ENCODE results near the gene HNRNPA1L2. TPM values are rescaled to one million over a fixed set of nuclear protein-coding genes. Genes with fewer than 3 reads are reported as not detected.
"Not testable (repeated sequence)": the region's sequence is repeated elsewhere in the genome, so short reads cannot be mapped to it uniquely, and the experiment has no call there.

The HNRNPA1L2 gene
- 1 to 10 TPM; 7.8 to 9.2 TPM for total RNA-seq

DNA sequence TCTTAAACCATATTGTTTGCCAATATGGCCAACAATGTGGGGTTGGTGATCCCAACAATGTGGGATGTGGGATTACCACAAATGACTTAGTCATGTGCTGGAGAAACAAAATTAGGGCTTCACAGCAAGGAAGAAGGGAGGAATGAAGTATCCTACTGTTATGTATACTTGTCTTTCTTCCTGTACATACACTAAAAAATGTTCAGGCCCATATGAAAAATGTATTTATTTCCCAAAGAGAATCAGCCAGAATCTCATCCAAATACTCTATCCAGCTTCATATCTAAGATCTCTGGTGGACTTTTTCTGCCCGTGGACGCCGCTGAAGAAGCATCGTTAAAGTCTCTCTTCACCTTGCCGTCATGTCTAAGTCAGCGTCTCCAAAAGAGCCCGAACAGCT is at the start of gene HNRNPA1L2:
Gene HNRNPA1L2, plus strand, starts transcription at position 301 of the 400 bp plus-strand sequence. Its CDS starts 62 bp downstream, at position 363.
- DNase-seq (no peak), ATAC-seq (no peak)
- no peaks in the 10 kb centered on the region for H3K9me3 Mint-ChIP-seq
- H3K4me3 Mint-ChIP-seq, result no peak within 1 kb of the TSS
- ChIA-PET POLR2A (no interaction called here), CTCF (interaction anchor here (0.6 kb wide), 1 partner anchor 11 kb away, joined by 3 read pairs; the partner anchor contains the start of gene SUGT1)
- TF ChIP-seq, protein P1, sequence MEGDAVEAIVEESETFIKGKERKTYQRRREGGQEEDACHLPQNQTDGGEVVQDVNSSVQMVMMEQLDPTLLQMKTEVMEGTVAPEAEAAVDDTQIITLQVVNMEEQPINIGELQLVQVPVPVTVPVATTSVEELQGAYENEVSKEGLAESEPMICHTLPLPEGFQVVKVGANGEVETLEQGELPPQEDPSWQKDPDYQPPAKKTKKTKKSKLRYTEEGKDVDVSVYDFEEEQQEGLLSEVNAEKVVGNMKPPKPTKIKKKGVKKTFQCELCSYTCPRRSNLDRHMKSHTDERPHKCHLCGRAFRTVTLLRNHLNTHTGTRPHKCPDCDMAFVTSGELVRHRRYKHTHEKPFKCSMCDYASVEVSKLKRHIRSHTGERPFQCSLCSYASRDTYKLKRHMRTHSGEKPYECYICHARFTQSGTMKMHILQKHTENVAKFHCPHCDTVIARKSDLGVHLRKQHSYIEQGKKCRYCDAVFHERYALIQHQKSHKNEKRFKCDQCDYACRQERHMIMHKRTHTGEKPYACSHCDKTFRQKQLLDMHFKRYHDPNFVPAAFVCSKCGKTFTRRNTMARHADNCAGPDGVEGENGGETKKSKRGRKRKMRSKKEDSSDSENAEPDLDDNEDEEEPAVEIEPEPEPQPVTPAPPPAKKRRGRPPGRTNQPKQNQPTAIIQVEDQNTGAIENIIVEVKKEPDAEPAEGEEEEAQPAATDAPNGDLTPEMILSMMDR (IDR thresholded peaks at IDR 0.05), result no peak
- no peak within 1 kb of the TSS for H3K27ac Mint-ChIP-seq
- intact Hi-C loops (cut with micrococcal nuclease), result no loop called here
- peaks cover 30% of the 10 kb centered on the region for H3K36me3 Mint-ChIP-seq (ENCODE audit: low read depth)
- H3K27me3 Mint-ChIP-seq, result no peaks in the 10 kb centered on the region
- H3K4me1 Mint-ChIP-seq (ENCODE audit: low read depth), result no peaks in the 10 kb centered on the region

DNA sequence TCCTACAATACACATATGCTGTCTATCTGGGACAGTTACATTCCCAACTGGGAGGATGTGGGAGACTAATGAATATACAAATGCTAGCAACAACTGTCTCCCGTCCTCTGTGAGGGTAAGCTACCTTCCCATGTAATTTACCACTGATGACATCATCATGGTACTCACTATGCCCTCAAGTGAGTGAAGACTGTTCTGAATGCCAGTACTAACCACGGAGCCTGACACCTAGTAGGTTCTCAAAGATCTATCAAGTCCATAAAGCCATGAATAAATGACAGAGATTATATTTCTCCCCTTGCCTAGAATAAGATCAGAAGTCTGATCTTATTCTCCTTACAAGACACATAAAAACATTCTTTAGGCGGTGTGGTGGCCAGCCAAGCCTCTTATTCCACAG is 49.1 kb upstream of the HNRNPA1L2 start:
- POLR2A ChIA-PET; DNase-seq; H3K4me1 Mint-ChIP-seq (ENCODE audit: low read depth); intact Hi-C loops (cut with micrococcal nuclease); CTCF ChIA-PET; H3K36me3 Mint-ChIP-seq (ENCODE audit: low read depth); H3K27ac Mint-ChIP-seq; H3K9me3 Mint-ChIP-seq; H3K4me3 Mint-ChIP-seq; ATAC-seq: not testable (repeated sequence)
- H3K27me3 Mint-ChIP-seq, result peaks cover 27% of the 10 kb centered on the region

DNA sequence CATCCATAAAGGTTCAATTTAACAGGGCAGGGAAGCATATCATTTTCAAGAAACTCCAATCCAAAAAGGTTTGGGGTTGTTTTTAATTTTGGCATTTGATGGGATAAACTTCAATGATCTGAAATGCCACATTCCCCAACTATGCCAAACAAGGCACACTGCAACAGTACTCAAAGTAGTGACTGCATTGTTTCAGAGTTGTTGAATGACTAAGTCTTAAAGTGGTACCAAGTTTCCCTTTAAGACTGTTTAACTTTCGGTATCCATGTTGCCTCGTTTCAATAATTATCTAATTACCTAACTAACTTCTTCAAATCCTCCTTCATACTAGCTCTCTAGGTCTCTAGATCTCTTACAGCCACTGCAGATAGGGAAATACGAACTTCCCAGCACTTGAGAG is 48.4 kb upstream of the HNRNPA1L2 start:
- H3K36me3 Mint-ChIP-seq (ENCODE audit: low read depth); H3K4me3 Mint-ChIP-seq; CTCF ChIA-PET; POLR2A ChIA-PET; H3K9me3 Mint-ChIP-seq; intact Hi-C loops (cut with micrococcal nuclease); ATAC-seq; H3K27ac Mint-ChIP-seq; H3K4me1 Mint-ChIP-seq (ENCODE audit: low read depth); DNase-seq: not testable (repeated sequence)
- peaks cover 30% of the 10 kb centered on the region for H3K27me3 Mint-ChIP-seq

DNA sequence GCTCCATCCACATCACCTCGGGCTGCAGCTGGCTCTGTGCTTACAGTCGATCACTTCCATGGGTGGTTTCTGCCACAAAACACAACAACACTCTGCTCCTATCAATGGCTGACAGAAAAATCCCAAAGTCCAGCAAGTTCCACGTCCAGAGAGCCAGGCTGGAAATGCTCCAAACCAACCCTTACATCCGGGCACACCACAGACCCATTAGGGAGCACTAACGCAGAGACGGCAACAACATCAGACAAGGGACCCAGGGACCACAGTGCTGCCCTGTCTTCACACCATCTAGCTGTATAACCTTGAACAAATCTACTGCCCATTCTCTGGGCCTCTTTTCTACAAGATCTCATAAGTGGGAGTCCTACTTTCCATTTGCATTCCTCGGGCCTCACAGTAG is 47.9 kb upstream of the HNRNPA1L2 start:
- ATAC-seq; H3K4me1 Mint-ChIP-seq (ENCODE audit: low read depth); H3K9me3 Mint-ChIP-seq; H3K27ac Mint-ChIP-seq; CTCF ChIA-PET; H3K4me3 Mint-ChIP-seq; POLR2A ChIA-PET; H3K36me3 Mint-ChIP-seq (ENCODE audit: low read depth); intact Hi-C loops (cut with micrococcal nuclease); DNase-seq: not testable (repeated sequence)
- H3K27me3 Mint-ChIP-seq, result peaks cover 32% of the 10 kb centered on the region

DNA sequence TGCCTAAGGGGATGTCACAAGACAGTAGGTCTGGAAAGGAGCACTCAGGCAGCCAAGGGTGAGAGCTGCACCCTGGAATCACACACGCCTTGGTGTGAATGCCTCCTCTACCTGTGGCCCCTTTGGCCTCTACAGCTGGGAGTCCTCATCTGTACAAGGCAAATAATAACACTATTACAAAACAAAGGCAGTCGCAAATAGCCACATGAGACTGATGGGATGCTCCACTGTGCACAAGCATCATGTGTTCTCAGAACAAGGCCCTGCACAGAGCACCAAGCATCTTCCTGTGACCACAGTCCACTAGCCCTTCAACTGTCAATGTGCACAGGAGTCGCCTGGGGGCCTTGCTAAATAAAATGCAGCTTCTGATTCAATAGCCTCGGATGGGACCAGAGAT is 44.6 kb upstream of the HNRNPA1L2 start:
- H3K27me3 Mint-ChIP-seq, result peaks cover 27% of the 10 kb centered on the region
- intact Hi-C loops (cut with micrococcal nuclease), result no loop called here
- no peaks in the 10 kb centered on the region for H3K9me3 Mint-ChIP-seq
- TF ChIP-seq, protein P1 (IDR thresholded peaks at IDR 0.05), result no peak
- CTCF ChIA-PET, result no interaction called here
- no peaks in the 10 kb centered on the region for H3K36me3 Mint-ChIP-seq (ENCODE audit: low read depth)
- POLR2A ChIA-PET, result interaction anchor here (1.1 kb wide), 1 partner anchor 20 kb away, joined by 3 read pairs; no protein-coding TSS in a partner anchor
- H3K4me1 Mint-ChIP-seq (ENCODE audit: low read depth), result peaks cover 9% of the 10 kb centered on the region
- DNase-seq (no peak), ATAC-seq (no peak)
- no peak overlapping the region for H3K4me3 Mint-ChIP-seq
- no peak overlapping the region for H3K27ac Mint-ChIP-seq

DNA sequence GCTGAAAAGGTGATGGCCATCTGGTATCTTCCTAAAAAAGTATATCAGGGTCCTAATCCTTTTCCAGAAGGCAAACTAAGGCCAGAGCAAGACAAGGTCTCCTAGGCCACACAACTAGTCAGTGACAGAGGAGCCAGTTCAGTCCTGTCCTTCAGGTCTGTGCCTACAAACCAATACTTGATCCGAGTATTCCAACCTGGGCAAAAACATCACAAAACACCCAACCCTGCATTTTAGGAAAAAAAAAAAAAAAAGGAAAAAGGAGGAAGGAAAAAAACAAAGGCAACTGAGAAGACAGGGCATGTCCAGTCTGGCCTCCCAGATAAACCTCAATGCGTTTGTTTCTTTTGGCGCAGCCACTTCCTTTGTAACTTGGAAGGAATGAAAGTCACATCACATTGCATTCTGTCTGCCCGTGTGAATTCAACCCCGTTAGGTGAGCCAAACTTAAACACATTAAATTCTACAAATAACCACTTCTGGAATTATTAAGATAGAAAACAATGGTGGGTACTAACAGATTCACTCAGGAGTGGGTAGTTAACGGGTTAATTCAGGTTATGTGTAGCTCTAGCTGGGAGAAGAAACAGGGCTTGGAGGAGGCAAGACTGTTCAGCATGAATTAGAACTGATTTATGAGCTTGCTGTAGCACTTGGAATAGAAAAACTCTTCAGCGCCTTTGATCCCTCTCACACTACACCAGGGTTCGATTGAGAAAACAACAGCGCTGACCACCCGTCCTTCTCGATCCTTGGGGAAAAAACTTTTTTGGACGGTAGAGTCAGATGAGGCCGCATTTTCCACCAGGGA is 43.0 kb upstream of the HNRNPA1L2 start:
- POLR2A ChIA-PET, result interaction anchor here (1.1 kb wide), 1 partner anchor 18 kb away, joined by 3 read pairs; no protein-coding TSS in a partner anchor

More for the DNA sequence above, 43.0 kb upstream of the HNRNPA1L2 start:
- no peak for DNase-seq
- no peaks in the 10 kb centered on the region for H3K36me3 Mint-ChIP-seq (ENCODE audit: low read depth)
- intact Hi-C loops (cut with micrococcal nuclease), result no loop called here
- ATAC-seq, result no peak
- H3K27ac Mint-ChIP-seq, result no peak overlapping the region
- H3K4me3 Mint-ChIP-seq, result peak overlapping the region; percentile 64
- TF ChIP-seq, protein P1 (IDR thresholded peaks at IDR 0.05), result no peak
- CTCF ChIA-PET, result interaction anchor here (1.6 kb wide), 1 partner anchor 210 kb away, joined by 4 read pairs; no protein-coding TSS in a partner anchor
- no peaks in the 10 kb centered on the region for H3K9me3 Mint-ChIP-seq
- peaks cover 9% of the 10 kb centered on the region for H3K4me1 Mint-ChIP-seq (ENCODE audit: low read depth)
- peaks cover 28% of the 10 kb centered on the region for H3K27me3 Mint-ChIP-seq
